CD14-positive monocyte (primary cell): ENCODE measurements around the gene ADAM22. TPM values are rescaled to one million over a fixed set of nuclear protein-coding genes. Genes with fewer than 3 reads are reported as not detected.
A peak's percentile ranks its signal among the peaks of the same experiment; 100 is the strongest.

Experiments used
- DNase-seq, 3 donors: peaks; one replicate each; pipeline ENCODE4 v3.0.0-alpha.2; 2011 to 2022
- H2AFZ ChIP-seq: 2 replicates; pipeline ENCODE4 v1.6.0; 2012; ENCODE audit warnings: mild to moderate bottlenecking, low read depth, low read length, inconsistent platforms; ENCODE audit not compliant: insufficient read depth, poor library complexity, severe bottlenecking
- H3K27ac ChIP-seq, 2 donors: 1 replicate in 1 of 2; 2 replicates in 1 of 2; pipeline ENCODE4 v1.5.1; 2012 to 2013; ENCODE audit warnings: low read length in 2 of 2, control low read depth in 1 of 2, inconsistent platforms in 1 of 2, low read depth in 1 of 2, mild to moderate bottlenecking in 1 of 2
- H3K27me3 ChIP-seq, 2 donors: one replicate each; pipeline versions ENCODE4 v1.6.0 to v1.6.1; 2011 to 2013; ENCODE audit warnings: low read length in 2 of 2; ENCODE audit not compliant: control insufficient read depth in 2 of 2, insufficient read depth in 2 of 2
- H3K36me3 ChIP-seq, 2 donors: replicated peaks in 1 of 2; 1 replicate in 1 of 2; 2 replicates in 1 of 2; pipeline versions ENCODE4 v1.5.1 to v1.6.1; 2012 to 2013; ENCODE audit warnings: low read length in 2 of 2, control low read depth in 1 of 2, inconsistent platforms in 1 of 2, mild to moderate bottlenecking in 1 of 2; ENCODE audit not compliant: insufficient read depth in 2 of 2, control insufficient read depth in 1 of 2
- H3K4me1 ChIP-seq, 2 donors: 1 replicate in 1 of 2; 2 replicates in 1 of 2; pipeline versions ENCODE4 v1.5.1 to v1.6.1; 2012 to 2013; ENCODE audit warnings: low read length in 2 of 2, control low read depth in 1 of 2, inconsistent platforms in 1 of 2, mild to moderate bottlenecking in 1 of 2, moderate library complexity in 1 of 2; ENCODE audit not compliant: insufficient read depth in 2 of 2, control insufficient read depth in 1 of 2
- H3K4me2 ChIP-seq: replicated peaks from 2 replicates; pipeline ENCODE3; 2012; ENCODE audit warnings: low read length, moderate library complexity, mild to moderate bottlenecking; ENCODE audit not compliant: poor library complexity, severe bottlenecking; ENCODE audit errors: extremely low read depth
- H3K4me3 ChIP-seq, 3 experiments: fragments of 200-600 bp in 1 of 3; sonication (generic) in 1 of 3; replicated peaks in 1 of 3; 1 replicate in 2 of 3; 2 replicates in 1 of 3; pipeline ENCODE4 v1.5.1; 2011 to 2013; ENCODE audit warnings: low read length in 3 of 3, mild to moderate bottlenecking in 3 of 3, control low read depth in 2 of 3, low read depth in 2 of 3, inconsistent platforms in 1 of 3, moderate library complexity in 1 of 3
- H3K79me2 ChIP-seq: 2 replicates; pipeline ENCODE4 v1.6.0; 2012; ENCODE audit warnings: mild to moderate bottlenecking, control low read depth, inconsistent platforms, low read length, moderate library complexity; ENCODE audit not compliant: insufficient read depth
- H3K9ac ChIP-seq: 2 replicates; pipeline ENCODE4 v1.6.0; 2017; ENCODE audit warnings: low read length, mild to moderate bottlenecking; ENCODE audit not compliant: insufficient read depth, poor library complexity, severe bottlenecking
- H3K9me3 ChIP-seq, 2 donors: replicated peaks in 1 of 2; 1 replicate in 1 of 2; 2 replicates in 1 of 2; pipeline versions ENCODE4 v1.5.1 to v1.6.1; 2012 to 2013; ENCODE audit warnings: low read length in 2 of 2, control low read depth in 1 of 2; ENCODE audit not compliant: control insufficient read depth in 1 of 2, insufficient read depth in 1 of 2
- H4K20me1 ChIP-seq: 2 replicates; pipeline ENCODE4 v1.6.0; 2012; ENCODE audit warnings: mild to moderate bottlenecking, low read length, control low read depth, moderate library complexity; ENCODE audit not compliant: insufficient read depth
- H3K27ac Mint-ChIP-seq, 7 donors: one replicate each; pipeline ENCODE4 v1.8.0; 2020; ENCODE audit warnings: mild to moderate bottlenecking in 7 of 7, mixed read lengths in 7 of 7, moderate library complexity in 6 of 7, inconsistent platforms in 2 of 7
- H3K27me3 Mint-ChIP-seq, 3 donors: one replicate each; pipeline ENCODE4 v1.8.0; 2021 to 2022; ENCODE audit warnings: low read depth in 3 of 3, mild to moderate bottlenecking in 3 of 3, mixed read lengths in 3 of 3, moderate library complexity in 3 of 3, inconsistent platforms in 1 of 3
- H3K36me3 Mint-ChIP-seq, 2 donors: one replicate each; pipeline ENCODE4 v1.8.0; 2020; ENCODE audit warnings: mixed read lengths in 2 of 2, inconsistent platforms in 1 of 2, mild to moderate bottlenecking in 1 of 2
- H3K4me1 Mint-ChIP-seq: one replicate; pipeline ENCODE4 v1.8.0; 2020; ENCODE audit warnings: mild to moderate bottlenecking, mixed read lengths
- H3K4me3 Mint-ChIP-seq, 2 donors: one replicate each; pipeline ENCODE4 v1.8.0; 2020; ENCODE audit warnings: mild to moderate bottlenecking in 2 of 2, mixed read lengths in 2 of 2, moderate library complexity in 1 of 2
- H3K9me3 Mint-ChIP-seq, 7 donors: one replicate each; pipeline ENCODE4 v1.8.0; 2020 to 2022; ENCODE audit warnings: mixed read lengths in 7 of 7, mild to moderate bottlenecking in 6 of 7, moderate library complexity in 6 of 7, inconsistent platforms in 2 of 7
- WGBS: methylation state at CpG from one replicate; pipeline ENCODE4 v1.1.5; 2013; ENCODE audit warnings: missing lambda C conversion rate; ENCODE audit not compliant: insufficient coverage; 5-methylcytosine and 5-hydroxymethylcytosine counted together
- intact Hi-C, 2 donors: fragments of 100-400 bp; cut with micrococcal nuclease; formaldehyde crosslinking; loops; one replicate each; pipeline versions ENCODE4 v1.15.0 to v1.15.1; 2023
- polyA plus RNA-seq, 3 donors: library from polyadenylated mRNA; depleted of rRNA in 1 of 3; unstranded in 2 of 3; stranded (reverse) in 1 of 3; fragments of 300-500 nt in 2 of 3; fragments of >200 nt in 1 of 3; fragmentation: Illumina TruSeq in 2 of 3; gene quantifications; 1 replicate in 2 of 3; 2 replicates in 1 of 3; pipeline ENCODE4 v1.2.3, GENCODE V29; 2012 to 2021
- TF ChIP-seq, protein P1 (sequence below): fragments of 200-600 bp; IDR thresholded peaks from one replicate; pipeline ENCODE4 v1.8.0; 2022; ENCODE audit warnings: antibody characterized with exemption, mild to moderate bottlenecking

Gene ADAM22
- polyA plus RNA-seq, 3 donors: 0.01 to 0.17 TPM; not detected in 1

GRCh38 chr7:88075216-88075615 lies 141.2 kb downstream of the ADAM22 start:
- Histone ChIP-seq H2AFZ (no peak overlapping the region), H3K4me1 (no peaks in the 10 kb centered on the region), H3K4me2 (no peak overlapping the region), H3K9ac (no peak overlapping the region), H3K79me2 (no peaks in the 10 kb centered on the region), H3K4me3 (no peak overlapping the region), H3K27ac (no peak overlapping the region), H3K9me3 (peaks cover 0 to 6% of the 10 kb centered on the region in 2 donors), H3K27me3 (no peaks in the 10 kb centered on the region), H3K36me3 (no peaks in the 10 kb centered on the region), H4K20me1 (no peaks in the 10 kb centered on the region)
- Mint-ChIP-seq H3K4me3 (no peak overlapping the region), H3K27me3 (peaks cover 0 to 2% (median 0%) of the 10 kb centered on the region in 3 donors), H3K27ac (peak overlapping the region in 1 of 7 donors; percentile 1), H3K36me3 (no peaks in the 10 kb centered on the region), H3K4me1 (no peaks in the 10 kb centered on the region), H3K9me3 (peaks cover 5 to 23% (median 10%) of the 10 kb centered on the region in 7 donors)
- TF ChIP-seq, protein P1, sequence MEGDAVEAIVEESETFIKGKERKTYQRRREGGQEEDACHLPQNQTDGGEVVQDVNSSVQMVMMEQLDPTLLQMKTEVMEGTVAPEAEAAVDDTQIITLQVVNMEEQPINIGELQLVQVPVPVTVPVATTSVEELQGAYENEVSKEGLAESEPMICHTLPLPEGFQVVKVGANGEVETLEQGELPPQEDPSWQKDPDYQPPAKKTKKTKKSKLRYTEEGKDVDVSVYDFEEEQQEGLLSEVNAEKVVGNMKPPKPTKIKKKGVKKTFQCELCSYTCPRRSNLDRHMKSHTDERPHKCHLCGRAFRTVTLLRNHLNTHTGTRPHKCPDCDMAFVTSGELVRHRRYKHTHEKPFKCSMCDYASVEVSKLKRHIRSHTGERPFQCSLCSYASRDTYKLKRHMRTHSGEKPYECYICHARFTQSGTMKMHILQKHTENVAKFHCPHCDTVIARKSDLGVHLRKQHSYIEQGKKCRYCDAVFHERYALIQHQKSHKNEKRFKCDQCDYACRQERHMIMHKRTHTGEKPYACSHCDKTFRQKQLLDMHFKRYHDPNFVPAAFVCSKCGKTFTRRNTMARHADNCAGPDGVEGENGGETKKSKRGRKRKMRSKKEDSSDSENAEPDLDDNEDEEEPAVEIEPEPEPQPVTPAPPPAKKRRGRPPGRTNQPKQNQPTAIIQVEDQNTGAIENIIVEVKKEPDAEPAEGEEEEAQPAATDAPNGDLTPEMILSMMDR: no peak
- intact Hi-C loops: no loop called here
- DNase-seq: no peak
- 100% methylated on average over 1 of the region's 2 CpGs for WGBS

DNA sequence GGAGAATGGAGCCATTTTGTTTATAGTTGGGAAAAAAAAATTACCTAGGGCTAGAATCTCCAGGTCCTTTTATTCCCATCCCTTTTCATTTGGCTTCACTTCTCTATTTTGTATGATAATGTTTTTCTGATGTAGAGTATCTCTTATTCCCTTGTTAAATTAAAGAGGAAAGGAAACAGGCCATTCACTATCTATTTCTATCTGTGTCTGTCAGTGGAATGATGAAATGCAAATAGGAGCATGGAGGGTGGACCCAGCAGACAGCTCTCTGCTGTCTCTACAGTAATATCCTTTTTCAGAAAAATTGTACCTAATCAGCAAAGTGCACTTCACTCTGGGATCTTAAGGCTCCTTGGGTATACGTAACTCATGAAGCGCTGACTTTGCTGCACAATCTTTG lies 149.8 kb downstream of the ADAM22 start:
- no peaks in the 10 kb centered on the region for H3K36me3 ChIP-seq
- H3K4me1 Mint-ChIP-seq: no peaks in the 10 kb centered on the region
- H3K4me1 ChIP-seq: no peaks in the 10 kb centered on the region
- no peaks in the 10 kb centered on the region for H4K20me1 ChIP-seq
- no peak overlapping the region for H3K4me3 Mint-ChIP-seq
- DNase-seq: no peak
- H3K4me2 ChIP-seq: no peak overlapping the region
- intact Hi-C loops: no loop called here
- TF ChIP-seq, protein P1: no peak
- H3K27me3 Mint-ChIP-seq: peaks cover 0 to 2% (median 0%) of the 10 kb centered on the region in 3 donors
- H3K27me3 ChIP-seq: no peaks in the 10 kb centered on the region
- H3K9me3 ChIP-seq: no peaks in the 10 kb centered on the region
- no peak overlapping the region for H3K27ac Mint-ChIP-seq
- no peak overlapping the region for H3K27ac ChIP-seq
- peaks cover 2 to 9% (median 7%) of the 10 kb centered on the region in 7 donors for H3K9me3 Mint-ChIP-seq
- H3K79me2 ChIP-seq: no peaks in the 10 kb centered on the region
- no peak overlapping the region for H3K4me3 ChIP-seq
- no peak overlapping the region for H2AFZ ChIP-seq
- WGBS: no CpG with 5 or more reads among the region's 2 CpGs
- no peak overlapping the region for H3K9ac ChIP-seq
- H3K36me3 Mint-ChIP-seq: no peaks in the 10 kb centered on the region
